ENCODE measurements around the gene ELMO3.

The ELMO3 gene

DNA sequence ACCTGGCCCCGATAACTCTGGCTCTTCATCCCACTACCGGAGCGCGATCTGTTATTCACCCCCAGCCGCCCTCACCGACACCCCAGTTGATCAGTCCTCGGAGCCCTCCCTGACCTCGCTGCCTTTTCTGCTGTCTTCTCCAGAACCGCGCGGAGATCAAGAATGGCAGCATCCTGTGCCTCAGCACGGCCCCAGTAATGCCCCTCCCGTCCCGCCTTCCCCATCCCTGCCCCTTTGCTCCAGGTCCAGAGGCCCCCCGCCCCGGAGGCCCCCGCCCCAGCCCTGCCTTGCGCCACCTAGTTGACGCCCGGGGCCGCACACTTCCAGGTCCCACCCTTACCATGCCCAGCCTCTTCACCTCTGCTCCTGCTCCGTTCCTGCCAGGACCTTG lies 872 bp downstream of the ELMO3 start:
- peak; percentile 41 for DNase-seq

DNA sequence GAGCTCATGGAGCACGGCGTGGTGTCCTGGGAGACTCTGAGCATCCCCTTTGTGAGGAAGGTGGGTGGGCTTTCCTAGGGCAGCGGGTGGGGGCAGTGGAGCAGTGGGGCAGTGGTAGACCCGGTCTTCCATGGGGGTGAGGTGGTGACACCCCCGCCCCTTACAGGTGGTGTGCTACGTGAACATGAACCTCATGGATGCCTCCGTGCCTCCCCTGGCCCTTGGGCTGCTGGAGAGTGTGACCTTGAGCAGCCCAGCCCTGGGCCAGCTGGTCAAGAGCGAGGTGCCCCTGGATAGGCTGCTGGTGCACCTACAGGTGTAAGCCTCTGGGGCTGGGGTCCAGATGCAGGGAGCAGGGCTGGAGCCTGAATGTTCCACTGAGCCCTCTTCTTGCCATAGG lies 1.6 kb downstream of the ELMO3 start:
- no peak for DNase-seq

DNA sequence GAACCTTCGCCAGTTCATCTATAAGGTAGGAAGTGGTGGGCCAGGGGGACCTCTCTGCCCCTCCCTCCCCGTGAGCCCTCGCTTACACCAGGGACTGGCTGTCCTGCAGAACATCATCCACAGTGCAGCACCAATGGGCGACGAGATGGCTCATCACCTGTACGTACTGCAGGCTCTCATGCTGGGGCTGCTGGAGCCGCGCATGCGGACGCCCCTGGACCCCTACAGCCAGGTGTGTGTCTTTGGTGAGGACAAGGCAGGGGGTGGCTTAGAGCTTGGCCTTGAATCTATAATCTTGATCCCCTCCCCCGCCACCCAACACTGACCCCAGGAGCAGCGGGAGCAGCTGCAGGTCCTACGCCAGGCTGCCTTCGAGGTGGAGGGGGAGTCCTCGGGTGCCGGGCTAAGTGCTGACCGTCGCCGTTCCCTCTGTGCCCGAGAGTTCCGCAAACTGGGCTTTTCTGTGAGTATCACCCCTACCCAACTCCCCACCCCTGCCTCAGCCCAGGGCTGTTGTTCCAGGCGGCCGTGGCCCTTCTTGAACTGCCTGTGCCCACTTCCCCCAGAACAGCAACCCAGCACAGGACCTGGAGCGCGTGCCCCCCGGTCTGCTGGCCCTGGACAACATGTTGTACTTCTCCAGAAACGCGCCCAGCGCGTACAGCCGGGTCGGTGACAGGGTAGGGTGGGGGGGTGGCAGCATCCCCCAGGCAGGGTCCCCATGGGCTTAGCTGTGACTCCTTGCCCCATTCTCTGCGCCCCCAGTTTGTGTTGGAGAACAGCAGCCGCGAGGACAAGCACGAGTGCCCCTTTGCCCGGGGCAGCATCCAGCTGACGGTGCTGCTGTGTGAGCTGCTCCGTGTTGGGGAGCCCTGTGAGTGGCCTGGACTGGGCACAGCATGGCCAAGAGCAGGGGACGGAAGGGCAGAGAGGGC lies 2.7 kb downstream of the ELMO3 start:
- no peak for DNase-seq

DNA sequence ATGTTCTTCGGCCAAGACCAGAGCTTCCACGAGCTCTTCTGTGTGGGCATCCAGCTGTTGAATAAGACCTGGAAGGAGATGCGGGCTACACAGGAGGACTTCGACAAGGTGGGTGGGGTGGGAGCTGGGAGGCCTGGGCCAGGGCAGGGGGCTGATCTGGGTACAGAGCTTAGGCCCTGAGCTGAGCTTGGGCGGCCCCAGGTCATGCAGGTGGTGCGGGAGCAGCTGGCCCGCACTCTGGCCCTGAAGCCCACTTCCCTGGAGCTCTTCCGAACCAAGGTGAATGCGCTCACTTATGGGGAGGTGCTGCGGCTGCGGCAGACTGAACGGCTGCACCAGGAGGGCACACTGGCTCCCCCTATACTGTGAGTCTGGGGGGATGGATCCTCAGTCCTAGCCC lies 3.5 kb downstream of the ELMO3 start:
- DNase-seq: no peak

DNA sequence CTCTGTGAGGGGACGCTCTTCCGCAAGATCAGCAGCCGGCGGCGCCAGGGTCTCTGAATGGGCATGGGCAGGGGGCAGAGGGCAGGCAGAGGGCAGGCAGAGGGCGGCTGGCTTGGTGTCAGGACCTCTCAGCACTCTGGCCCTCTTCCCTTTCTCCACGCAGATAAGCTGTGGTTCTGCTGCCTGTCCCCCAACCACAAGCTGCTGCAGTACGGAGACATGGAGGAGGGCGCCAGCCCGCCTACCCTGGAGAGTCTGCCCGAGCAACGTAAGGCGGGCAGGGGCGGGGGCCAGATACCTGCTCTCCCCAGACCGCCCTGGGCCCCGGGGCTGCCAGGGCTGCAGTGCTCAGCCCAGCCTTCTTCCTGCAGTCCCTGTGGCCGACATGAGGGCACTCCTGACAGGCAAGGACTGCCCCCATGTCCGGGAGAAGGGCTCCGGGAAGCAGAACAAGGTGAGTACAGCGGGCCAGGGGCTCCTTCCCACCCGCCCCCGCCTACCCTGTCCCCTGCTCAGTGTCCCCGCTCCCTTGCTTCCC lies 4.1 kb downstream of the ELMO3 start:
- no peak for DNase-seq

DNA sequence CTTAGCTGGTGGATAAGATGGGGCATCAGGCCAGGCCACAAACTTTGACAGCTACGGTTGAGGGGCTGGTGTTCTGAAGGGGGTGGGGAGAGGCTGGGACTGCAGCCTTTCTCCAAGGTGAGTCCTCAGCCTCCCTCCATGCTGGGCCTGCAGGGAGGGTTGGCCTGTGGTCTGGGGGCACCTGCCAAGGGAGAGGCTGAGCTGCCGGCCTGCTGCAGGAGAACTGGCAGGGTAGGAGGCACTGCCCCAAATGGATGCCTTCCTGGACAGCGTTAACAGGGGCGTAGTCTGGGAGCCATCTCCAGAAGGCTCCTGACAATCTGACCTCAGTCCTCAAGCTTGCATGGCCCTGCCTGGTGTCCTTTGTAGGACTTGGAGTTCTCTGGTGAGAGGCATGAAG lies 5.1 kb downstream of the ELMO3 start:
- DNase-seq: no peak

DNA sequence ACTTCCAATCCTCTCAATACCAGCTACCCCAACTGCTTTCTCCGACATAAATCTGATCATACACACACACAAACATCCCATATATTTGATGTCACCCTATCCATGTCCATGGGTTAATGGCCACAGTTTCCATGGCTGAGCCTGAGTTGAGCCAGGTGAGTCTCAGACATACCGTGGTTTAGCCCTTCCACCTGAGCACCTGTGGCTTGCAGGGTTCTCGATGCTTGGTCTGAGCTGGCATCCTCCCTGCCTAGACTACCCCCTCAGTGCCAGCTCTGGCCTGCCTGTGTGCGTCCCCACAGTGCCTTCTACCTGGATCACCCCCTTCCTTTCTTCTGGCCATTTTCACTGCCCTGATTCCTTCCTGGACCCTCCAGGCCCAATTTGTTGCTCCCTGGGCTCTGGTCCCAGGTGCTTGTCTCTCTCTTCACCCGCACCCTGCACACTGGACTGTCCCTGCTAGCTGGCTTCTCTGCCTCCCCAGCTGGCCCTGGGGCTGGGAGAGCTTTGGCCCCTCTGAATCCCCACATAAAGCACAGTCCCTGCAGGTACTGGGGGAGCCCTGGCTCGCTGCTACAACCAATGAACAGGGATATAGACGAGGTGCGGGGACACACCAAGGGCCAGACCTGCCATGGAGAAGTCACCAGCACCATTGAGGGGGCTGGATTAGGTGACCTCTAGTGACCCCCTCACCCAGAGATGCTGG lies 7.4 kb downstream of the ELMO3 start:
- no peak for DNase-seq

DNA sequence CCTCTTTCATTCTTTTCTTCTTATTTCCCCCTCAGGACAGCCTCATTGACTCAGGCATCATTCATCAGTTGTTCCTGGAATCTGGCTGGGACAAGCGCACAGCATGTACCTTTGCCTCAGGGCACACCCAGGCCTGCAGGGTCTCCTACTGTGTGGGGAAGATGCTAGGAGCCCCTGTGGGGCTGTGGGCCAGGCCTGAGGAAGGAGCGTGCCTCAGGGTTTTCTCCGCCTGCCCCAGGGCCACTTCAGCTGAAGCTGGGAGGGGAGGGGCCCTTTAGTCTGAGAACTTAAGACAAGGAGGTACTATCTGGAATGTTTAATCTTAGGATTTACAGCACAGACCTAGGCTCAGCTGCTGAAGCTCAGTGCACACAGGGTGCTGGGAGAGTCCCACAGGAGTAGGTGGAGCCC lies 7.9 kb downstream of the ELMO3 start:
- DNase-seq: no peak

DNA sequence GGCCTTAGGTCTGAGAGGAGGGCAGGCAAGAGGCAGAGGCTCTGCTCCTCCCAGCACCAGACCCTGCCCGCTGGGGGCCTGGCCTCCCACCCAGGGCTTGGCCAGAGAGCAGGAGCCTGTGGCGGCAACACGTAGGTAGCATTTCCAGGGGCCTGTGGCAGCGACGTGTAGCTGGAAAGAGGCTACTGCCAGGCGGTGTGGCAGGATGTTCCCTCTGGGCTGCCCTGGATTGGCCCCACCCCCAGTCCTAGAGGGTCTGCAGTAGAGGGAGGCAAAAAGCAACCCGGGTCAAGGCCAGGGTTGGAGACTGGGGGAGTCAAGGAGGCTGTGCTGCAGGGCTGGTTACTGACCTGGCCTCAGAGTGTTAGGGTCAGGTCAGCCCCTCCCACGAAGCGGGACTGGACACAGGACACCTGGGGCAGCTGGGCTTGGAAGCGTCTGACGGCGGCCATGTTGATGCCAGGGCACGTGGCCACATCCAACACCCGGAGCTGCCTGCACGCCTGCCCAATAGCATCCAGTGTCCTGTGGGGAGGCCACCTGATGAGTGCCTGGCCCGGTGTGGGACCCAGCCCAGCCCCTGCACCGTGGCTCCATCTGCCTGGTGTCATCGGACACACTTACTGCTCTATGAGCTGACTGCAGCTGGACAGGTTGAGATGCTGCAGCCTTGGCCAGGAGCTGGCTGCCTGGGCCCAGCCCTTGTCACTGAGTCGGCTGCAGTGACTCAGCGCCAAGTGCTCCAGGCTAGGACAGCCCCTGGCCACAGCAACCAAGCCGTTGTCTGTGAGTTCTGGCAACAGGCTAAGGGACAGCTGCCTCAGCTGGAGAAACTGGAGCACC lies 8.5 kb downstream of the ELMO3 start:
- no peak for DNase-seq

DNA sequence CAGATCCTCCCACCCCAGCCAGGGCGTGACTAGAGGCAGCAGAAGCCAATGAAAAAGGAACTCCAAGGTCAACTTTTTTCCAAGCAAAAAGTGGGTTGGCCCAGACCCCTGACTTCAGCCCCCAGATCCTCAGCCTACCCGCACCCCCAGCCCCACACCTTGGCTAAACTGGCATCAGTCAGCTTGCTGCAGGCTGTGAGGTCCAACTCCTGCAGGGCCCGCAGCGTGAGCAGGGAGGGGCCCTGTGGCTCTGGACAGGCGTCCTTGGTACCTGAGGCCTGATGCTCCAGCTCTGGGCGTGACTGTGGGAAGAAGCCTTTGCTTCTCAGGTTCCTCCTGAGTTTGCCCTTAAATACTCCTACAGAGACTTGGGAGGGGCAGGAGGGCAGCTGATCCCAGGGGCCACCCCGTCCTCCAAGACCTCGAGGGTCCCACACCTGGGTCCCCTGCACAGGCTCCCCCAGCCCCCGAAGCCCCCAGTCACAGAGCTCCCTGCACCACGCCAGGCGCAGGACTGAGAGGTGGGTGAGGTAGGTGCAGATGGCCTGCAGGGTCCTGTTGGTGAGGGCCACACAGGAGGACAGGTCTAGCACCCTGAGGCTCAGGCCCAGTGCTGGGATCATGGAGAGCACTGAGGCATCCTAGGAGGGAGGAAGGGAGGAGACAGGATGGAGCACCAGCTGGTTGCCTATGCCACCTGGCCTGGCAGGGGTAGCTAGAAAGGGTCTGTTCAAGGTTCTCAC lies 9.4 kb downstream of the ELMO3 start:
- DNase-seq: no peak

DNA sequence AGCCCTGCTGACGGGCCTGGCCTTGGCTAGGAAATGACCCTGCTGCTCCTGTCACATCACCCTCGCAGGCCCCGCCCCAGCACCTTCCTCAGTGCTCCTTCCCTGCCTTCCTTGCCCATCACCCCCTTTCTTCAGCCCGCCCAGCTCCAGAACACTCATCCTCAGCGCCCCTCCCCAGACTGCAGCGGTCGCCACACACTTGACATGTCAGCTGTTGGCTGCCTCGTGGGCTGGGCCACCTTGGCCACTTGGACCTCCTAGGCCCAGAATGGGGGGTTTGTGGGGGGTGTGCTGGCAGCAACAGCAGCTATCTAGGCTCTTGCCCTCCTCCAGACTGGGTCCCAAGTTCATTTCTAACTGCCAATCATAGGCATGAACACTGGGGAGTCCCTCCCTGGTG lies 10.6 kb downstream of the ELMO3 start:
- DNase-seq: no peak

DNA sequence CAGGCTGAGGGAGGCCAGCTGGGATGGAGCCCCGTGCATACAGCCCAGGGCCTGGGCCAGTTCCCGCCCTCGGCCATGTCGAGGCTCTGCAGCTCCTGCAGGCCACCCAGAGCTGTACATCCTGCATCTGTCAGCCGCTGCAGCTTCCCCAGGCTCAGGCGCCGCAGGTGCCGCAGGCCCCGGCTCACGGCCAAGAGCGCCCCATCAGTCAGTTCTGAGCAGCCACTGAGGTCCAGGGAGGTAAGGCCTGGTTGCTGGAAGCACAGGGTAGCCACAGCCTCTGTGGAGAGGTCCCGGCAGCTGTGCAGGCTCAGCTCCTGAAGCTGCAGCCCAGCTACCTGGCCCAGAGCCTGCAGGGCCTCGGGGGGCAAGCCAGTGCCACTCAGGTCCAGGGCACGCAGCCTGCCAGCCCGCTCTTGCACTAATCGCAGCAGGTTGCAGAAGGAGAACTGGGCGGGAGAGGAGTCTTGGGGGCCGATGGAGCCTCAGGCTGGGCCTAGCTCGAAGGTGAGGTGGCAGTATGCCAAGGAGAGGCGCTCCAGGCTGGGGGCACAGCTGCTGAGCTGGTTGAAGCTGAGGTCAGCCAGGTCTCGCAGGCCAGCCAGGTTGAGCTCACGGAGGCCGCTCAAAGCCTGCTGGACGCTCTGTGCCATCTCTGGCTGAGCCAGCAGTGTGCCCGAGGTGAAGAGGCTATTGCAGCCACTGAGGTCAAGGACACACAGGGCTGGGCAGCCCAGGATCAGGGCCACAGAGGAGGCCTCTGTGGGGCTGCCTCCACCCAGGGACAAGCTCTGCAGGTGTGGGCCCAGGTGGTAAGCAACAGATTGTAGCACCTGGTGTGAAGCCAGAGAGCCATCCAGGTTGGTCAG lies 11.4 kb downstream of the ELMO3 start:
- DNase-seq: no peak

DNA sequence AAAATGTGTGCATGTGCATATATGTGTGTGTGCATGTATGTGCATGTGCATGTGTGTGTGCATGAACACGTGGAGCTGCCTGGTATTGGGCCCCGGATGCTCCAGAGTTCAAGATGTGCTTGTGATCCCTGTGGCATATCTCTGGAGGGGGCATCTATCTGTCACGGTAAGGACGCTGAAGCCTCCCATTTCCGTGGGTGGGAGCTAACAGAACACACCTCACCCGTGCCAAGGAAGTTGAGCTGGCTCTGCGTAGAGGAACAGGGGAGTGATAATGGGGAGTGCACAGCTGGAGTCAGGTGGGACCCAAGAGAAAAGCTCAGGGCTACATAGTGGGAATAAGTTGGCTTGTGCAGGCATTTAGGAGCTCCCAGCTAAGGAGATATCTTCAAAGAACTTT lies 12.7 kb downstream of the ELMO3 start:
- DNase-seq: no peak

DNA sequence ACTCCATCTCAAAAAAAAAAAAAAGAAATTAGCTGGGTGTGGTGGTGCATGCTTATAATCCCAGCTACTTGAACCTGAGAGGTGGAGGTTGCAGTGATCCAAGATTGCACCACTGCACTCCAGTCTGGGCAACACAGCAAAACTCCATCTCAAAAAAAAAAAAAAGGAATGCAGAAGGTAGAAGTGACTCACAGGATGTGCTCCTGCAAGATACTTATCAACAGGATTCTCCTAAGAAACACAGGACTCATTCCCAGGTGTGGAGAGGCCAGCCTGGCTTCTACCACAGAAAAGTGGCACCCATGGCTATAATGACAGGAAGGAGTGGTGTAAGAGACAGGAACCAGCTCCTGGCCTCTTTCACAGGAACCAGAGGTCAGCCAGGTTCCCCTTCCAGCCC lies 13.8 kb downstream of the ELMO3 start:
- DNase-seq: no peak

DNA sequence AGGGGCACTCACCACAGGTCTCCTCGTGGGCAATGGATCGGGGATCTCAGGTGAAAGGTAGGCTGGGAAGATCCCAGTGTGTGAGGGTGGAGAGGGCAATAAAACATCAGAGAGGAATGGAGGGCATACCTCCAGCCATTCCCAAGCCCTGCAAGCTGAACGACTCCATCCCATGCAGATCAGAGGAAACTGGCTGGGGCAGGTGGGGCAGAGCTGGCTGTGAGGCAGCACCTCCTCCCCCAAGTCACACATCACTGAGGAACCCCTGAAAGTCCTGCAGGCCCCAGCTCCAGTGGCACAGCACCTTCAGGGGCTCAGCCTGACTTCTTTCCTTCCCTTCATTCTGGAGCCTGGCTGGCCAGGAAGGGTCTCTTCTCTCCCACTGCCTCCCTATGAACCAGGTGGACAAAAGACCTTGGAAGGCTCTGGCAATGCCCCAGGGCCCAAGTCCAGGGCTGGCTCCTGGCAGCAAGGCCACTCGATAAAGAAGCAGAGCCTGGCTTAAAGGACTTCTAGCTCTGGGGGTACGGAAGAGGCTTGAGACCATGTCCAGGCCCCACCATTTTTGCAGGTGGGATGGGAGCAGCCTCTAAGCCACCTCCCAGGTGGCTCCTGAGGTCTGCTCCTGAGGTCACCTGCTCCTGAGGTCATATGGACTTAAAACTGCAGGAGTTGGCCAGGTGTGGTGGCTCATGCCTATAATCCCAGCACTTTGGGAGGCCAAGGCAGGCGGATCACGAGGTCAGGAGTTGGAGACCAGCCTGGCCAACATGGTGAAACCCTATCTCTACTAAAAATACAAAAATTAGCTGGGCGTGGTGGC lies 14.5 kb downstream of the ELMO3 start:
- no peak for DNase-seq

DNA sequence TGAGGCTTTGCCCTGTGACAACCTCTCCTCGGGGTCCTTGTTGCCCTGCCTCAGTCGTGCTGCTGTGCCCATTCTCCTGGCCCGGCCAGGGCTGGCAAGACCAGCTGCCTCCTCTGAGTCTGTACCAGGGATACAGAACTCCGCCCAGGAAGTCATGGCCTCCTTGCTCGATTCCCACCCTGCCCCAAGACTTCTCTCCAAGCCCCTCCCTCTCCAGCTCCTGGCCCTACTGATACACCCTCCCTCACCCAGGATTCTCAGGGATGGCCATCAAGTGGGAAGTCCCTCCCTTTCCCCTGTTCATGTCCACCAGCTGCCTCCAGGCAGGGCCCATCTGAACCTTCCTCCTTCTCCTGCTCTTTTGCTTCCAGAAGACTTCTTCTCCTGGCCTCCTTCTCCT lies 16.8 kb downstream of the ELMO3 start:
- DNase-seq: no peak

DNA sequence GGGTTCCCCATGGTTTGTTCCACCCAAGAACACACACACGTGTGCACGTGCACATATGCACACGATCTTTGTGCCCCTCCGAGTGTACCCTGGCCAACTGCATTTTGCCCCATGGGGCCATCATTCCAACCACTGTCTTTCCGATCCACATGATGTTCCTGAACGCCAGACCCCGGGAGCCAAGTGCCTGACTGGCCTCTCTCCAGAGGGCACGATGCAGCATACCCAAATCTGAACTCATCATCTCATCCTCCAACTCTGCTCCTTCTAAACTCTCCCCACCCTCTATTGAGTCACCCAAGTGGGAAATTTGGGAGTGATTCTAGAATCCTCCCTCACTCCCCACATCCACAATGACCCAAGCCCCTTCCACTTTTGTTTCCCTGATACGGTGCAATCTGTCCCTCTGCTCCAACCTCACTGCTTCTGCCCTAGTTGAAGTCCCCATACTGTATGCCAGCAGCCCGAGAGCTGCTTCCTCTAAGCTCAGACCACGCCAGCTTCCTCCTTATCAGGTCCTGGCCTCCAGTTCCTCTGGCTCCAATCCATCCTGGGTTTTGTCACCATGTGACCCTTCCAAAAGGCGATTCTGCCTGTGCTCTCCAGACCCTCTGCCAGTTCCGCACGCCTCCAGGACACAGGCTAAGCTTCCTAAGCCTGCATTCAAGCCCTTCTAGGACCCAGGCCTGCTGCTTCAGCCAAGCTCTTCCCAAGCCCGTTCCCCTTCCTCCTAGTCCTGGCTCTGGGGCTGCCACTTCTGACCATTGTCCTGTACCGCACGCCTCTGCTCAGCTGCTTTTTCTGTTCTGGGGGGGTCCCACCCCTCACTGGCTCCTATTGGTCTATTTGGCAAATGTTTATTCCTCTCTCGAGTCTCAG lies 17.9 kb downstream of the ELMO3 start:
- DNase-seq: no peak

DNA sequence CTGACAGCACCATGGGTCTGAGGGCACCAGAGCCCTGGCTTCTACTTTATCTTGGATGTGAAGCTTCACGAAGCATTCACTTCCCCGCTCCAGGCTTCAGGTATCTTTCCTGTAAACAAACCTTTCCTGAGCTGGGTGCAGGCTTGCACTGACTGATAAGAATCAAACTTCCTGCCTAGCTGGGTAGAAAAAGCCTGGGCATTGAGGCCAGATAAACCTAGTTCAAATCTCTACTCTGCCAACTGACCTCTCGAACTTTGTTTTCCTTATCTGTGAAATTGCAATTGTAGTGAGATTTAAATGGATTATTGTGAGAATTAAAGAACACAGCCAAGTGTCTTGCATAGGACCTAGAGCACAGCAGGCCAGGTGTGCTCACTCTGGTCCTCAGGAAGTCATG lies 25.1 kb downstream of the ELMO3 start:
- DNase-seq: no peak

DNA sequence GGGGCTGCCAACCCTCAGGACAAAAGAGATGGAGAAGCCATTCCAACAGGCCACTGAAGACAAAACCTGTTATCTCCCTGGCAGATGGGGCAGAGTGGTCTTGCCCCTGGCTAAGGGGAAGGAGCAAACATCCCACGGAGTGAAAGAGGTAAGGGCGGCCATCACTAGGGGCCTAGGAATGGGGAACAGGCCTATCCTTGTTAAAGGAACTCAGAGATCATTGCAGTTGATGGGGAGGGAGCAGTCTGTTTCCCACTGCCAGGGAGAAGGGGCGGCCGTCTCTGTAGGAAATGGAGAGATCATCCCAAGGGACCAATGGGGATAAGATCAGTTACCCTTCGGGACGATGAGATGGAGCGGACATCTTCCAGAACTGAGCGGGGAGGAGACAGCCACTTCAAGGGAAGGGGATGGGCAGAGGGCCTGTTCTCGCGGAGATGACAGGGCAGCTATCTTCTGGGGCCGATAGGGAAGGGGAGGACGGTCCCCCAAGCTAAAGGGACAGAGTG lies 27.4 kb downstream of the ELMO3 start:
- peak; percentile 19 for DNase-seq

Data from NCI-H146 (cell line).